Neural crest cell (in vitro differentiated cells): ENCODE data around the gene FBXO21. TPM values are rescaled to one million over a fixed set of nuclear protein-coding genes. Genes with fewer than 3 reads are reported as not detected.

Experiments used
- DNase-seq: peaks from one replicate; pipeline ENCODE4 v3.0.0; 2021; ENCODE audit warnings: low read depth, mixed read lengths, low spot score
- H3K27ac Mint-ChIP-seq: one replicate; pipeline ENCODE4 v1.8.0; 2021; ENCODE audit warnings: mild to moderate bottlenecking, mixed read lengths; ENCODE audit not compliant: unreplicated experiment
- H3K27me3 Mint-ChIP-seq: 2 replicates; pipeline ENCODE4 v1.8.0; 2021; ENCODE audit warnings: low read depth, mild to moderate bottlenecking, mixed read lengths
- H3K36me3 Mint-ChIP-seq: 2 replicates; pipeline ENCODE4 v1.8.0; 2021; ENCODE audit warnings: low read depth, mild to moderate bottlenecking, mixed read lengths
- H3K4me1 Mint-ChIP-seq: 2 replicates; pipeline ENCODE4 v1.8.0; 2021; ENCODE audit warnings: mixed read lengths
- H3K4me3 Mint-ChIP-seq: one replicate; pipeline ENCODE4 v1.8.0; 2021; ENCODE audit warnings: mild to moderate bottlenecking, mixed read lengths
- H3K9me3 Mint-ChIP-seq: 2 replicates; pipeline ENCODE4 v1.8.0; 2021; ENCODE audit warnings: mixed read lengths
- CTCF ChIP-seq: fragments of 200-600 bp; sonication (generic); conservative IDR thresholded peaks from 2 replicates; pipeline ENCODE4 v1.5.0; 2021; ENCODE audit warnings: antibody characterized with exemption, mild to moderate bottlenecking
- total RNA-seq: library from RNA; stranded (reverse); gene quantifications from 2 replicates; pipeline ENCODE4 v1.2.1, GENCODE V29; 2021

The FBXO21 gene
- total RNA-seq, 1 donor from 2014 or later: 60.3 TPM

GRCh38 chr12:117155278-117156060, 34.8 kb downstream of the FBXO21 start:
- Mint-ChIP-seq H3K27ac (no peak overlapping the region), H3K4me3 (no peak overlapping the region), H3K9me3 (no peaks in the 10 kb centered on the region), H3K27me3 (no peaks in the 10 kb centered on the region), H3K4me1 (peaks cover 9% of the 10 kb centered on the region), H3K36me3 (peaks cover 21% of the 10 kb centered on the region)
- peak; percentile 38 for DNase-seq
- peak; percentile 76 for TF ChIP-seq CTCF

DNA sequence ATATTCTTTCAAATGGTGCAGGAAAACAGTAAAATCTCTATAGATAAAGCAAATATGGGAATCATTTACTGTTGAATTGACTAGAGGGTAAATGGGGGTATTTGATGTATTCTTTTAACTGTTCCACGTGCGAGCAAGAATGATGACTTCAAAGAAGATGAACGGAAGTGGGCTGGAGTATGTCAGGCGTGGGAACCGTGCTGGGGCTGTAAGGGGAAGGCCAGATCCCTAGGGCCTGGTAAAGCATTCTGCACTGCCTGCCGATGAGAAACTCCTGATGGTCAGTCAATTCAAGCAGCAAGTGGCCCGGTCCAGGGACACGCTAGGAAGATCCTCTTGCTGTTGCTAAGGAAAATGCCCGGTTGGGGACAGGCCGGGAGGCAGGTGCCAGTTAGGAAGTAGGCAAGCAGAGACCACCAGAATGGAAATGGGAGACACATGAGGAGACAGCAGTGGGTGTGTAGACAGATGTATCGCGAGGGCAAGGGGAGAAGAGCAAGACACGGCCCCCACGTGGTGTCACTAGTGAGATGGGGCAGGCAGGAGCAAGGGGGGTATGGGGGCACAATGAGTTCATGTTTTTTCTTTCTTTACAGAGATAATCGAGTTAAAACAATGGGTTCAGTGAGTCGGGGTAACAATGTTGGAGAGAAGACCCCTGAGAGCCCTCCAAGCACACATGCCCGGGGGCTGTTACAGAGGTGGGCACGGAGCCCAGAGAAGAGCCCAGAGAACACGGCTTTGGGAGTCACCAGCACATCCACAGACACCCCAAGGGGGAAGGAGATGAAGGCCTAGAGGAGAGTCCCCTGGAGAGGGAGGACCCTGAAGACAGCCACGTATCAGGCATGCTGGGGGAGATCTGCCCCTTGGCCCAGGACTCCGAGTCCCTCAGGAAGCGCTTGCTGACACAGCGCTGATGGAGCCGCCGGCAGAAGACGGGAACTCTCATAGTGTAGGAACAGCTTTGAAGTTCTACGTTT, 37.2 kb downstream of the FBXO21 start:
- Mint-ChIP-seq H3K4me1 (peaks cover 9% of the 10 kb centered on the region), H3K9me3 (no peaks in the 10 kb centered on the region), H3K36me3 (peaks cover 22% of the 10 kb centered on the region), H3K4me3 (no peak overlapping the region), H3K27me3 (no peaks in the 10 kb centered on the region), H3K27ac (no peak overlapping the region)
- no peak for DNase-seq
- no peak for TF ChIP-seq CTCF

DNA sequence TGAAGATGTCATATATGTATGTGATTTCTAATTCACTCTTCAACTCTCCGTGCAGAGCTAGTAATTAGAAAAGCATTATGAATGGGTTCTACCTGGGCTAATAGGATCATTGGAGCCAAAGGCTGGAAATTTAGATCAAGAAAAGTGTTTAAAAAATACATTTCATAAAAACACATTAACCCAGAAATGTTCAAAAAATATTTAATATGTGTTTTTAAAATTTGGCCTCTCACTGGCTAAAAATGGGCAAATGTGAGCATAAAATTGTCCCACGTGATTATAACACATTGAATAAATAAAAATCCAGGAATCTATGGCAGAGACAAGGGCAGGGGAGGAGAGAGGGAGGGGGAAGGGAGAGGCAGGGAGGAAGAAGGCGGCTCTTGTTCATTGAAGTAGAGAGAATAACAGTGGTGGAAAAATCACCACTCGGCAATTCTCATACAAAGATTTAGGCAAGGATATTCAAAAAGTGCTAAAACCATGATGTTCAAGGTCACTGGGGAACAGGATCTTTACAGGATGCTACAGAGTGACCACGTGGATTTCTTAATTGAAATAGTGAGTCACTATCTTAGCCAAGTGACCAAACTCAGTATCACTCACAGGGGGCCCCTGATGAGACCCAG, 38.8 kb downstream of the FBXO21 start:
- Mint-ChIP-seq H3K27ac (no peak overlapping the region), H3K4me1 (peaks cover 9% of the 10 kb centered on the region), H3K4me3 (no peak overlapping the region), H3K36me3 (peaks cover 22% of the 10 kb centered on the region), H3K27me3 (no peaks in the 10 kb centered on the region), H3K9me3 (no peaks in the 10 kb centered on the region)
- TF ChIP-seq CTCF: peak; percentile 30
- DNase-seq: no peak

DNA sequence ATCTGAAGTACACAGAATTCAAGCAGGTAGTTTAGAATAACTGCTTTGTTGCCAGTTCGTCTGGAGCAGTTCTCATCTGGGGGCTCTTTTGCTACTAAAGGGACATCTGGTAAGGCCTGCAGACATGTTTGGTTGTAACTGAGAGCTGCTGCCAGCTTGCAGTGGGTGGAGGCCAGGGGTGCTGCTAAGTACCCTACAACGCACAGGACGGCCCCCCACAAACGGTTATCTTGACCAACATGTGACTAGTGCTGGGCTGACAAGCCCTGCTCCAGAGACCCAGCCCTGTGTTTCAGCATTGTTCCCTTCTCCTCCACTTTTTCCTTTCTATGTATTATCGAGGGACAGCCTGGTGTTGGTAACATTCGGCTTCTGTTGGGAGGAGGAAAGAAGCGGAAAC, 40.8 kb downstream of the FBXO21 start:
- no peaks in the 10 kb centered on the region for H3K27me3 Mint-ChIP-seq
- no peak for TF ChIP-seq CTCF

DNA sequence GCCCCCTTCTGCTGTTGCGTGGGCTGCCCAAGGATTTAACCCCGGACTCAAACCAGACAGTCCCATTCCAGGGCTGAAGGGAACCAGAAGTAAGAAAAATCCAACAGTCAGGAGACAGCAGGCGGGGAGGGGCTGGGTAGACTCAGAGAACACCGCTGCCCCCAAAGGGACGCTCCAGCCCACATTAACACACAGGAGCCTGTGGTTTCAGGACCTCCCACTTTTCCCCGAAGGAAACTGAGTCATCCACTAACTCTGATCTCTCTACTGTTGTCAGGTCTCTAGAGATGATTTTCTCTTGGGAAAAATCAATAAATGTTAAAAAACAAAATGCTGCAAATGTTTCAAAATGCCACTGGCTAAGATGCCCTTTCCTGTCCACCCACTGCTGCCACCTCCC, 41.6 kb downstream of the FBXO21 start:
- no peak overlapping the region for H3K27ac Mint-ChIP-seq
- no peaks in the 10 kb centered on the region for H3K9me3 Mint-ChIP-seq
- no peak for DNase-seq
- no peak overlapping the region for H3K4me3 Mint-ChIP-seq
- H3K36me3 Mint-ChIP-seq: peaks cover 24% of the 10 kb centered on the region
- peaks cover 14% of the 10 kb centered on the region for H3K4me1 Mint-ChIP-seq
- no peaks in the 10 kb centered on the region for H3K27me3 Mint-ChIP-seq
- no peak for TF ChIP-seq CTCF

More for the DNA sequence above, 40.8 kb downstream of the FBXO21 start:
- no peak for DNase-seq
- peaks cover 14% of the 10 kb centered on the region for H3K4me1 Mint-ChIP-seq
- no peak overlapping the region for H3K4me3 Mint-ChIP-seq
- no peak overlapping the region for H3K27ac Mint-ChIP-seq
- no peaks in the 10 kb centered on the region for H3K9me3 Mint-ChIP-seq
- H3K36me3 Mint-ChIP-seq: peaks cover 24% of the 10 kb centered on the region
